Endothelial cell (in vitro differentiated cells): ENCODE data around the gene JHY. TPM values are rescaled to one million over a fixed set of nuclear protein-coding genes. Genes with fewer than 3 reads are reported as not detected.

ENCODE experiments used
- DNase-seq: peaks from one replicate; pipeline ENCODE4 v3.0.0; 2021; ENCODE audit warnings: low spot score
- H3K27ac Mint-ChIP-seq: one replicate; pipeline ENCODE4 v1.8.0; 2021; ENCODE audit warnings: mixed read lengths, inconsistent platforms; ENCODE audit not compliant: unreplicated experiment
- H3K27me3 Mint-ChIP-seq: one replicate; pipeline ENCODE4 v1.8.0; 2021; ENCODE audit warnings: mild to moderate bottlenecking, moderate library complexity, mixed read lengths, inconsistent platforms; ENCODE audit not compliant: unreplicated experiment
- H3K36me3 Mint-ChIP-seq: one replicate; pipeline ENCODE4 v1.8.0; 2021; ENCODE audit warnings: mild to moderate bottlenecking, low read depth, mixed read lengths, inconsistent platforms; ENCODE audit not compliant: unreplicated experiment
- H3K4me1 Mint-ChIP-seq: one replicate; pipeline ENCODE4 v1.8.0; 2021; ENCODE audit warnings: mild to moderate bottlenecking, mixed read lengths, inconsistent platforms; ENCODE audit not compliant: unreplicated experiment
- H3K4me3 Mint-ChIP-seq: one replicate; pipeline ENCODE4 v1.8.0; 2021; ENCODE audit warnings: mild to moderate bottlenecking, mixed read lengths, inconsistent platforms; ENCODE audit not compliant: unreplicated experiment
- H3K9me3 Mint-ChIP-seq: one replicate; pipeline ENCODE4 v1.8.0; 2021; ENCODE audit warnings: mixed read lengths, inconsistent platforms; ENCODE audit not compliant: unreplicated experiment
- total RNA-seq: library from RNA; stranded (reverse); fragmentation: NEBNext Ultra II Directional; extraction: Animal tissue kit (Norgen Biotek cat#: 25700); gene quantifications from one replicate; pipeline ENCODE4 v1.2.1, GENCODE V29; 2021; ENCODE audit not compliant: unreplicated experiment
- TF ChIP-seq, protein P1 (sequence below): fragments of 200-600 bp; sonication (generic); IDR thresholded peaks from one replicate; pipeline ENCODE4 v1.5.0; 2021; ENCODE audit warnings: antibody characterized with exemption; ENCODE audit not compliant: unreplicated experiment

Gene JHY
- total RNA-seq, 1 donor from 2014 or later, result 2.8 TPM

DNA sequence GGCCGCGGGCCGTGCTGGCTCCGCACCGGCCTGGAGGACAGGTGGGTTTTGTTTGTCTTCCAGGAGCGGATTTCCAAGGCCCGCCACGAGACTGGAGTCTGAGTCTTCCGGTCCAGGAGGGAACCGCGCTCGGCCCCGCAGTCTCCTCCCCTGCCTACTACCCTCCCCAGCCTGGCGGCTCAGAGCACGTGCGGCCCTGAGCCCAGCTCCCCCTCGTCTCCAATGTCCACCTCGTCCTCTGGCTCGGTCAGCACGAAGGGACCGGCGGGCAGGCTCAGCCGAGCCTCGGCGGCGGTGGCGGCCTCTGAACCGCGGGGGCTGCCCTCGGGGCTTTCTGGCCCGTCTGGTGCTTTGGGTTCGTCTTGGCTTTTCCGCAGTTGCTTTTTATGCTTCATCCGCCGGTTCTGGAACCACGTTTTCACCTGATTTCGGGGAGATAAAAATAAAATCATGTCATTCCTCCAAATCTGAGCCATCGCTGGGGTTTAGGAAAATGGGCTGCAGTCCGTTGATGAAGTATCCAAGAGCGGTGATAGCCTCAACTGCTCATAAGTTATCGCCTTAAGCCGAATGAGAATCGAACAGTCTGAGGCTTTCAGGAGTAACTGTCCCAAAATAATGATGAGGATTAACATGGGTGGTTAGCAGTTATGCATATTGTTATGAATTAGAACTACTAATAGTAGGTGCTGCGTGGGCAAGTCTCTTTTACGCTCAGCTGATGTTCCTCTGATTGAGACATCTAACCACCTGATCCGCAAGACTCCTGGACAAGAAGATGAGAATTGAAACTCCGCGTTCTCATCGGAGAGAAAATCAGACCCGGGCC is 95.1 kb downstream of the JHY start:
- TF ChIP-seq, protein P1, sequence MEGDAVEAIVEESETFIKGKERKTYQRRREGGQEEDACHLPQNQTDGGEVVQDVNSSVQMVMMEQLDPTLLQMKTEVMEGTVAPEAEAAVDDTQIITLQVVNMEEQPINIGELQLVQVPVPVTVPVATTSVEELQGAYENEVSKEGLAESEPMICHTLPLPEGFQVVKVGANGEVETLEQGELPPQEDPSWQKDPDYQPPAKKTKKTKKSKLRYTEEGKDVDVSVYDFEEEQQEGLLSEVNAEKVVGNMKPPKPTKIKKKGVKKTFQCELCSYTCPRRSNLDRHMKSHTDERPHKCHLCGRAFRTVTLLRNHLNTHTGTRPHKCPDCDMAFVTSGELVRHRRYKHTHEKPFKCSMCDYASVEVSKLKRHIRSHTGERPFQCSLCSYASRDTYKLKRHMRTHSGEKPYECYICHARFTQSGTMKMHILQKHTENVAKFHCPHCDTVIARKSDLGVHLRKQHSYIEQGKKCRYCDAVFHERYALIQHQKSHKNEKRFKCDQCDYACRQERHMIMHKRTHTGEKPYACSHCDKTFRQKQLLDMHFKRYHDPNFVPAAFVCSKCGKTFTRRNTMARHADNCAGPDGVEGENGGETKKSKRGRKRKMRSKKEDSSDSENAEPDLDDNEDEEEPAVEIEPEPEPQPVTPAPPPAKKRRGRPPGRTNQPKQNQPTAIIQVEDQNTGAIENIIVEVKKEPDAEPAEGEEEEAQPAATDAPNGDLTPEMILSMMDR, result no peak
- no peaks in the 10 kb centered on the region for H3K9me3 Mint-ChIP-seq
- H3K36me3 Mint-ChIP-seq, result no peaks in the 10 kb centered on the region
- H3K4me1 Mint-ChIP-seq, result peaks cover 29% of the 10 kb centered on the region
- no peak overlapping the region for H3K27ac Mint-ChIP-seq
- DNase-seq, result peak; percentile 38
- H3K4me3 Mint-ChIP-seq, result no peak overlapping the region
- H3K27me3 Mint-ChIP-seq, result peaks cover 37% of the 10 kb centered on the region

DNA sequence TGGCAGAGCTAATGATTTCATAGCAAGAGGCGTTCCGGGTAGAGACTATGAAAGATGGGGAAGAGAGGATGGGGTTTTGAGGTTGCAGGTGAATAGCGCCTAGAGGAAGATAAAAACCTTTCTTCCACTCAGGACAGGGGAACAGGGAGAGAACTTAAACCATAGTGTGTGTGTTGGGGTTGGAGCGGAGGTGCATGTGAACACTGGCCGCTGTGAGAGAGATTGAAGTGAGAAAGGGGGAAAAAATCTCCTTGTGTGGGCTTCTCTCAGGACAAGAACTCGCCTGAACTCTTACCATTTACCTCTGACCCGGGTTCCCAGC is 95.7 kb downstream of the JHY start:
- Mint-ChIP-seq H3K4me3 (no peak overlapping the region), H3K9me3 (no peaks in the 10 kb centered on the region), H3K27me3 (peaks cover 37% of the 10 kb centered on the region), H3K4me1 (peaks cover 30% of the 10 kb centered on the region), H3K36me3 (no peaks in the 10 kb centered on the region), H3K27ac (no peak overlapping the region)
- DNase-seq, result no peak
- TF ChIP-seq, protein P1, result no peak

DNA sequence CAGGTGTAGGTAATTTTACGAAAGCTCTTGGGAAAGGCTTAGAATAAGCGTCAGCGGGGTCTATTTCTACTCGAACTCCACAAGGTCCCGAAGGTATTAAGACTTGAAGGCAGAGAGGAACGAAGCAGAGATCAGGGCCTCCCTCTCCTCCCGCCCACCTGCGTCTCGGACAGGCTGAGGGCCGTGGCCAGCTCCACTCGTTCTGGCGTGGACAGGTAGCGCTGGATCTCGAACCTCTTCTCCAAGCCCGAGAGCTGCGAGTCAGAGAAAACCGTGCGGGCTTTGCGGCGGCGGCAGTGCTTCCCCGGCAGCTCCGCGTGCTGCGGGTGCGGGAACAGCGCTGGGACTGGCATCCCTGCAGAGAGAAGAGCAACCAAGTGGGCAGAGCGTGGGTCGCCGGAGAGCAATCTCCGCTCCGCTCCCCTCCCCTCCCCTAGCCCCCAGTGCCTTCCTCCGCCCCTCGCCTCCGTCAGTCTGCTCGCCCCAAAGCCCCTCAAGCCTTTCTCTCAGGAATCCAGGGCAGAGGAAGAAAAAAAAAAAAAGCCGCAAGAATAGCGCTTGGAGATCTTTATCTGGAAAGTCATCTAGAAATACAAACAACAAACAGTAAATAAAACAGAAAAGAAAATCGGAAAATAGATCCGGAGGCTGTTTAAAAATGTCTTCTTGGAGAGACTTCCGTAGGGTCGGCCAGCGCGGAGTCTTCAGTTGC is 96.7 kb downstream of the JHY start:
- DNase-seq, result peak; percentile 15
- H3K27ac Mint-ChIP-seq, result no peak overlapping the region

DNA sequence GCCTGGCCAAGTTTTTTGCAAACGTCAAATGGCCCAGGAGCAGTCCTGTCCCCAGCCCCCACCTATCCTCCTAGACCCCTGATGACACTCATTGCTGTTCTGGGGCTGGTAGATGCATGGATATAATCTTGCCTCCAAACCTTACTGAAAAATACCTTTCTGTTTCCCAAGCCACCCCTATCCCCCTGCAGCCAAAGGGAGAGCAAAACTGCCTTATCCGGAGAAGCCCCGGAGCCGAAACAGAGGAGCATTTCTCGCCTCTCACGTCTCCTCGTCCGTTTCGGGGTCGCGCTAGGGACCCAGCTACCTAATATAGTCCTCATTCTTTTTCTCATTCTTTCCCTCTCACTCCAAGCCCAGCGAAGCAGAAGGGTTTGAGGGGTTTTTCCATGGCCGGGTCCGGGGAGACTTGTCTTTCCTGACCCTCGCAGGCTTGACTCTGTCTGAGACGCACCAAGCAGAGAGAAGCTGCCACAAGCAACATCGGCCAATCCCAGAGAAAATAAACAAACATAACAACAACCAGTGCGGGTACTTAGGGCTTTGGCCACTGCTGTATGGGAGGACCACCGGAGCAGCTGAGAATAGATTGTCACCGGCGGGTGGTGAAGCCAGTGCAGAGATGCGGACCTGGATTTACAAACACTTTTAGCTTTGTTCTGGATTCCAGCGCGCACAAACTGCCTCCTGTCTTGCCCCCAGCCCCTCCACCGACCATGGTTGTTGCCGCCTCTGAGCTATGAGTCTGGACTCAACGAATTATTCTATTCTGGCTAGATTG is 97.4 kb downstream of the JHY start:
- Mint-ChIP-seq H3K4me1 (peaks cover 35% of the 10 kb centered on the region), H3K27me3 (peaks cover 36% of the 10 kb centered on the region), H3K4me3 (no peak overlapping the region), H3K36me3 (no peaks in the 10 kb centered on the region), H3K27ac (no peak overlapping the region), H3K9me3 (no peaks in the 10 kb centered on the region)
- DNase-seq, result no peak
- TF ChIP-seq, protein P1, result no peak

More for the DNA sequence above, 96.7 kb downstream of the JHY start:
- peaks cover 35% of the 10 kb centered on the region for H3K4me1 Mint-ChIP-seq
- H3K36me3 Mint-ChIP-seq, result no peaks in the 10 kb centered on the region
- TF ChIP-seq, protein P1, result no peak
- peaks cover 36% of the 10 kb centered on the region for H3K27me3 Mint-ChIP-seq
- no peak overlapping the region for H3K4me3 Mint-ChIP-seq
- H3K9me3 Mint-ChIP-seq, result no peaks in the 10 kb centered on the region
